ENCODE results near the gene BEND5. TPM values are rescaled to one million over a fixed set of nuclear protein-coding genes. Genes with fewer than 3 reads are reported as not detected.

Gene BEND5
- total RNA-seq, 1 donor = 0.72 TPM

DNA sequence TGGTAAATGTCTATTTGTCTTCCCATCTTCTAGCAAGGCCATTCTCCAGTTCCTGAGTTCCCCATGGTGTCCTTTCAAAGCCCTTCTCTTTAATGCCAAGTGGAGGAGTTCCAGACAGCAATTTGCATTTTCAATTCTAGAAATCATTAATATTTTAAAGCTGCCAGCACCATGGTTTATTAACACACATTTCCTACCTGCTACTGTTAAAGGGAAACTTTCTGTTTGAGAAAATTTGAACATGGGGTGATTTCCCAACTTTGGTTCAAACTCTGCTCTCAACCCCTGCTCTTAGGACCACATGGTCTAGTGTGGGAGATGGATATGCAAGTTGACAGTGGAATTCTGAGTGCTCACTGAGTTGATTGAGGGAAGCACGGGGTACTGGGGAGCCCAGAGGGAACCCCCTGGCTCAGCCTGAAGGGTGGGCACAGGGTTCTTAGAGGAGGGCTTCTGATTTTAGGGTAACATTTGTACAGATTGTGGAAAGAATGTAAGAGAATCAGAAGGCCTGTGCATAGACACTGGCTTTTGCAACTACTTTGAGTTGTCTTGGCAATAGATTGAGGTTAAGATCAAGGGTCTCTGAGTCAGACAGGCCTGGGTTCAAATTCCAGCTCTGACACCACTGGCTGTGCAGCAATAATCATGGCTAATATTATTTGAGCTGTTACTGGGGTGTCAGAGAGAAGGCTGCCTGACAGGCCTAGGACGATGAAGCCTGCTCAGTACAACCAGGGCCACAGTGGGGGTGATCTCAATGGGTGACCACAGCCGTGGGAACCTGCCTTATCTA, 97.8 kb downstream of the BEND5 start:
- TF ChIP-seq, protein P1, sequence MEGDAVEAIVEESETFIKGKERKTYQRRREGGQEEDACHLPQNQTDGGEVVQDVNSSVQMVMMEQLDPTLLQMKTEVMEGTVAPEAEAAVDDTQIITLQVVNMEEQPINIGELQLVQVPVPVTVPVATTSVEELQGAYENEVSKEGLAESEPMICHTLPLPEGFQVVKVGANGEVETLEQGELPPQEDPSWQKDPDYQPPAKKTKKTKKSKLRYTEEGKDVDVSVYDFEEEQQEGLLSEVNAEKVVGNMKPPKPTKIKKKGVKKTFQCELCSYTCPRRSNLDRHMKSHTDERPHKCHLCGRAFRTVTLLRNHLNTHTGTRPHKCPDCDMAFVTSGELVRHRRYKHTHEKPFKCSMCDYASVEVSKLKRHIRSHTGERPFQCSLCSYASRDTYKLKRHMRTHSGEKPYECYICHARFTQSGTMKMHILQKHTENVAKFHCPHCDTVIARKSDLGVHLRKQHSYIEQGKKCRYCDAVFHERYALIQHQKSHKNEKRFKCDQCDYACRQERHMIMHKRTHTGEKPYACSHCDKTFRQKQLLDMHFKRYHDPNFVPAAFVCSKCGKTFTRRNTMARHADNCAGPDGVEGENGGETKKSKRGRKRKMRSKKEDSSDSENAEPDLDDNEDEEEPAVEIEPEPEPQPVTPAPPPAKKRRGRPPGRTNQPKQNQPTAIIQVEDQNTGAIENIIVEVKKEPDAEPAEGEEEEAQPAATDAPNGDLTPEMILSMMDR (IDR thresholded peaks at IDR 0.05; ENCODE audit: extremely low read depth, low read depth, low read length) = no peak
- H3K9me3 ChIP-seq (ENCODE audit: low read depth, low read length) = no peaks in the 10 kb centered on the region
- H3K36me3 ChIP-seq (ENCODE audit: insufficient read depth, low read length) = no peaks in the 10 kb centered on the region
- H3K4me2 ChIP-seq (ENCODE audit: insufficient read depth, low read length) = no peak overlapping the region
- H3K4me3 ChIP-seq (ENCODE audit: insufficient read depth, low read length) = no peak overlapping the region
- no peaks in the 10 kb centered on the region for H3K79me2 ChIP-seq (ENCODE audit: insufficient read depth, low read length)
- H3K27ac ChIP-seq (ENCODE audit: low read depth, low read length) = no peak overlapping the region
- no peaks in the 10 kb centered on the region for H4K20me1 ChIP-seq (ENCODE audit: insufficient read depth, low read length)
- no peak for DNase-seq (ENCODE audit: insufficient read length, low spot score, missing footprints)
- H3K27me3 ChIP-seq (ENCODE audit: insufficient read depth, low read length) = peaks cover 2% of the 10 kb centered on the region
- H2AFZ ChIP-seq (ENCODE audit: low read length) = no peak overlapping the region
- no peaks in the 10 kb centered on the region for H3K4me1 ChIP-seq (ENCODE audit: insufficient read depth, low read length)

Measured in osteoblast (primary cell).